Measurements from ENCODE around the gene KCNQ4. TPM values are rescaled to one million over a fixed set of nuclear protein-coding genes. Genes with fewer than 3 reads are reported as not detected.

The KCNQ4 gene
- total and polyA plus RNA-seq, 2 of the 8 experiments (the other 6 are each of a cell fraction or from before 2014, with no cell fraction given): 2.2 to 3.9 TPM

DNA sequence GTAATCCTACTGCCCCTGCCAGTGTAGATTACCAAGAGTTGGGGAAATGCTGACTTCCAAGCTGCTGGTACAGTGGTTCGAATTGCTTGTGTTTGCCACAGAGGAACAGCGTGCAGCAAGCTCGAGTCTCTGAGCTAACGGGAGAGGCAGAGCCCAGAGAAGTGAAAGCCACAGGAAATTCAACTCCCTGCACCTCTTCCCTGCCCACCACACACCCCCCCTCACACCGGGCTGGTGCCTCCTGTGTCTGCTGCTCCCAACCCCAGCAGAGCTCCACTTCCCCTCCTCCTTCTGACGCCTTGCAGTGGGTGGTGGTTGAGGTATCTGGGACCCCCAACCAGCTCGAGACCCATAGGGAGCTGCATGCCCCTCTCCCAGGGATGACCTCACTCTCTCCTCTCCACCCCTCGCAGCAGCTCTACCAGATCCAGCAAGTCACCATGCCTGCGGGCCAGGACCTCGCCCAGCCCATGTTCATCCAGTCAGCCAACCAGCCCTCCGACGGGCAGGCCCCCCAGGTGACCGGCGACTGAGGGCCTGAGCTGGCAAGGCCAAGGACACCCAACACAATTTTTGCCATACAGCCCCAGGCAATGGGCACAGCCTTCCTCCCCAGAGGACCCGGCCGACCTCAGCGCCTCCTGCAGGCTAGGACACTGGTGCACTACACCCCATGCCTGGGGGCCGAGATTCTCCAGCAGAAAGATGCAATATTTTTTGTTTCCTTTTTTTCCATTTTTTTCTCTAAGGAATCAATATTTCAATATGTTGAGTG lies 13.1 kb upstream of the KCNQ4 start:
- Histone ChIP-seq H3K4me2 (ENCODE audit: insufficient read depth in 1 of 2, low read depth in 2 of 2, low read length in 2 of 2) (no peak overlapping the region), H3K56ac (replicated peaks; ENCODE audit: insufficient read length, low read depth, low read length) (no peak overlapping the region), H4K91ac (replicated peaks; ENCODE audit: insufficient read length, low read length) (no peak overlapping the region), H2BK15ac (ENCODE audit: low read length) (no peak overlapping the region), H3K36me3 (ENCODE audit: control insufficient read depth in 2 of 4, insufficient read depth in 4 of 4, low read length in 3 of 4) (peaks cover 20 to 50% (median 36%) of the 10 kb centered on the region in 4 experiments), H3K27me3 (replicated peaks in 1 of 4; ENCODE audit: control insufficient read depth in 3 of 4, extremely low read depth in 1 of 4, insufficient read depth in 3 of 4, low read length in 3 of 4) (no peaks in the 10 kb centered on the region), H2BK5ac (ENCODE audit: low read depth, low read length) (0 out of 2 replicates have a peak overlapping the region, but pooled peaks have one; percentile 10), H4K8ac (ENCODE audit: extremely low read depth, insufficient read depth, low read length) (peak overlapping the region; percentile 59; the same call in 1 of the 2 replicates), H3K23ac (ENCODE audit: insufficient read length) (no peak overlapping the region), H3K4me1 (replicated peaks in 1 of 4; ENCODE audit: control insufficient read depth in 3 of 4, insufficient read depth in 4 of 4, low read length in 3 of 4) (peaks cover 4 to 27% (median 12%) of the 10 kb centered on the region in 4 experiments), H2BK20ac (ENCODE audit: low read length) (no peak overlapping the region), H4K5ac (ENCODE audit: insufficient read length, low read depth, low read length) (no peak overlapping the region), H3K79me2 (ENCODE audit: control insufficient read depth in 1 of 2, insufficient read depth in 2 of 2, low read length in 2 of 2) (no peaks in the 10 kb centered on the region), H3K9ac (replicated peaks in 1 of 4; ENCODE audit: extremely low read depth in 1 of 4, low read depth in 3 of 4, low read length in 3 of 4) (no peak overlapping the region), H2AFZ (ENCODE audit: low read length) (no peak overlapping the region), H2AK5ac (ENCODE audit: low read depth, low read length) (no peak overlapping the region), H2BK12ac (ENCODE audit: low read depth, low read length) (no peak overlapping the region), H3K18ac (ENCODE audit: extremely low read depth, low read length) (no peak overlapping the region), H4K20me1 (replicated peaks in 1 of 2; ENCODE audit: control insufficient read depth in 1 of 2, insufficient read depth in 2 of 2, low read length in 2 of 2) (peaks cover 2 to 3% of the 10 kb centered on the region in 2 experiments), H3K9me3 (ENCODE audit: insufficient read depth in 2 of 2, low read depth in 1 of 2, low read length in 1 of 2) (no peaks in the 10 kb centered on the region), H3K4ac (replicated peaks; ENCODE audit: insufficient read length, low read depth, low read length) (no peak overlapping the region), H3K4me3 (ENCODE audit: extremely low read depth in 1 of 4, insufficient read depth in 2 of 4, low read depth in 3 of 4, low read length in 4 of 4) (no peak overlapping the region), H3K79me1 (ENCODE audit: low read depth, low read length) (no peaks in the 10 kb centered on the region; the same call in 1 of the 2 replicates), H3K27ac (ENCODE audit: low read depth, low read length) (no peak overlapping the region), H3K14ac (ENCODE audit: insufficient read length) (no peak overlapping the region), H3K23me2 (ENCODE audit: low read depth, low read length) (no peaks in the 10 kb centered on the region), H2BK120ac (replicated peaks; ENCODE audit: low read depth, low read length) (no peak overlapping the region)
- 84% methylated on average over 18 of the region's 18 CpGs; no CpG with 5 or more reads in 1 of the 2 experiments for WGBS, 2 experiments (ENCODE audit: extremely low coverage in 1 of 2, insufficient coverage in 1 of 2, insufficient read length in 1 of 2, insufficient replicate concordance in 2 of 2, low coverage in 1 of 2, low lambda C conversion rate in 2 of 2, missing lambda C conversion rate in 1 of 2)
- ChIA-PET POLR2A (ENCODE audit: partially characterized antibody) (interaction anchor here (0.7 to 5.4 kb wide), 5 partner anchors 11 to 101 kb away, joined by 3 to 22 read pairs (median 14); partner anchors contain the start of gene NFYC), CTCF (ENCODE audit: partially characterized antibody) (interaction anchor here (0.5 to 14.3 kb wide), 27 partner anchors 11 to 698 kb away, joined by 3 to 325 read pairs (median 5); no protein-coding TSS in a partner anchor)
- FAIRE-seq (no peak), DNase-seq (ENCODE audit: low read depth in 1 of 2, low spot score in 2 of 2) (peak in 1 of 2 experiments; percentile 58)
- no peak for TF ChIP-seq FOSL1 (IDR thresholded peaks at IDR 0.05; ENCODE audit: insufficient read depth, low read depth, low read length)
- no peak for TF ChIP-seq EZH2 (IDR thresholded peaks at IDR 0.05; ENCODE audit: low read depth, low read length, severe bottlenecking)
- no peak for TF ChIP-seq CBX8 (IDR thresholded peaks at IDR 0.05; ENCODE audit: borderline replicate concordance, low read depth, low read length)
- no peak for TF ChIP-seq MAFK (IDR thresholded peaks at IDR 0.05; ENCODE audit: low read depth, low read length)
- TF ChIP-seq, protein P1, sequence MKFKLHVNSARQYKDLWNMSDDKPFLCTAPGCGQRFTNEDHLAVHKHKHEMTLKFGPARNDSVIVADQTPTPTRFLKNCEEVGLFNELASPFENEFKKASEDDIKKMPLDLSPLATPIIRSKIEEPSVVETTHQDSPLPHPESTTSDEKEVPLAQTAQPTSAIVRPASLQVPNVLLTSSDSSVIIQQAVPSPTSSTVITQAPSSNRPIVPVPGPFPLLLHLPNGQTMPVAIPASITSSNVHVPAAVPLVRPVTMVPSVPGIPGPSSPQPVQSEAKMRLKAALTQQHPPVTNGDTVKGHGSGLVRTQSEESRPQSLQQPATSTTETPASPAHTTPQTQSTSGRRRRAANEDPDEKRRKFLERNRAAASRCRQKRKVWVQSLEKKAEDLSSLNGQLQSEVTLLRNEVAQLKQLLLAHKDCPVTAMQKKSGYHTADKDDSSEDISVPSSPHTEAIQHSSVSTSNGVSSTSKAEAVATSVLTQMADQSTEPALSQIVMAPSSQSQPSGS (IDR thresholded peaks at IDR 0.05; ENCODE audit: low read length): no peak
- TF ChIP-seq, protein P2, sequence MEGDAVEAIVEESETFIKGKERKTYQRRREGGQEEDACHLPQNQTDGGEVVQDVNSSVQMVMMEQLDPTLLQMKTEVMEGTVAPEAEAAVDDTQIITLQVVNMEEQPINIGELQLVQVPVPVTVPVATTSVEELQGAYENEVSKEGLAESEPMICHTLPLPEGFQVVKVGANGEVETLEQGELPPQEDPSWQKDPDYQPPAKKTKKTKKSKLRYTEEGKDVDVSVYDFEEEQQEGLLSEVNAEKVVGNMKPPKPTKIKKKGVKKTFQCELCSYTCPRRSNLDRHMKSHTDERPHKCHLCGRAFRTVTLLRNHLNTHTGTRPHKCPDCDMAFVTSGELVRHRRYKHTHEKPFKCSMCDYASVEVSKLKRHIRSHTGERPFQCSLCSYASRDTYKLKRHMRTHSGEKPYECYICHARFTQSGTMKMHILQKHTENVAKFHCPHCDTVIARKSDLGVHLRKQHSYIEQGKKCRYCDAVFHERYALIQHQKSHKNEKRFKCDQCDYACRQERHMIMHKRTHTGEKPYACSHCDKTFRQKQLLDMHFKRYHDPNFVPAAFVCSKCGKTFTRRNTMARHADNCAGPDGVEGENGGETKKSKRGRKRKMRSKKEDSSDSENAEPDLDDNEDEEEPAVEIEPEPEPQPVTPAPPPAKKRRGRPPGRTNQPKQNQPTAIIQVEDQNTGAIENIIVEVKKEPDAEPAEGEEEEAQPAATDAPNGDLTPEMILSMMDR (IDR thresholded peaks at IDR 0.05; ENCODE audit: control extremely low read depth in 1 of 3, insufficient read depth in 1 of 3, low read depth in 1 of 3, low read length in 3 of 3): peak; percentile 37 to 72 (median 57)
